Fibroblast of lung (primary cell): ENCODE measurements around the gene LARP6.

Experiments used
- EZH2 ChIP-seq: IDR thresholded peaks from 2 replicates; pipeline ENCODE4 v1.5.1; 2012; ENCODE audit warnings: low read length, control low read depth, mild to moderate bottlenecking; ENCODE audit errors: missing control alignments
- TF ChIP-seq, protein P1 (sequence below), 2 donors: IDR thresholded peaks in 1 of 2; conservative IDR thresholded peaks in 1 of 2; 1 replicate in 1 of 2; 2 replicates in 1 of 2; pipeline ENCODE4 v1.5.1; 2011 to 2012; ENCODE audit warnings: low read length in 2 of 2, control low read depth in 1 of 2, inconsistent platforms in 1 of 2, low read depth in 1 of 2, mild to moderate bottlenecking in 1 of 2

DNA sequence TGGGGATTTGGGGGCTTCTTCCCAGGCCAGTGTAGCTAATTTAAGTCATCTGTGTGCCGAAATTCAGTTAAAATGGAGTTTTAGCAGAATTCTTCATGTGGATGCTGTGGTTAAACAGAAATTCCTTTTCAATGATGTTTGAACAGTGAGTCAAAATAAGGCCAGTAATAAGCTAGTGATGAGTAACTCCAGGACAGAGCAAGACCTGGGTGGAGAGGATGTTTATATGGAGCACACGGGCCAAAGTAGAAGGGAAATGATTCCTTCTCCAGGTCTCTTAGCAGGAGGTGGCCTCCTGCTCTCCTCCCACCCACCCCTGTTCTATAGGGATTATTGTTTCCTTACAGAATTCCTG is 58.7 kb downstream of the LARP6 start:
- TF ChIP-seq, protein P1, sequence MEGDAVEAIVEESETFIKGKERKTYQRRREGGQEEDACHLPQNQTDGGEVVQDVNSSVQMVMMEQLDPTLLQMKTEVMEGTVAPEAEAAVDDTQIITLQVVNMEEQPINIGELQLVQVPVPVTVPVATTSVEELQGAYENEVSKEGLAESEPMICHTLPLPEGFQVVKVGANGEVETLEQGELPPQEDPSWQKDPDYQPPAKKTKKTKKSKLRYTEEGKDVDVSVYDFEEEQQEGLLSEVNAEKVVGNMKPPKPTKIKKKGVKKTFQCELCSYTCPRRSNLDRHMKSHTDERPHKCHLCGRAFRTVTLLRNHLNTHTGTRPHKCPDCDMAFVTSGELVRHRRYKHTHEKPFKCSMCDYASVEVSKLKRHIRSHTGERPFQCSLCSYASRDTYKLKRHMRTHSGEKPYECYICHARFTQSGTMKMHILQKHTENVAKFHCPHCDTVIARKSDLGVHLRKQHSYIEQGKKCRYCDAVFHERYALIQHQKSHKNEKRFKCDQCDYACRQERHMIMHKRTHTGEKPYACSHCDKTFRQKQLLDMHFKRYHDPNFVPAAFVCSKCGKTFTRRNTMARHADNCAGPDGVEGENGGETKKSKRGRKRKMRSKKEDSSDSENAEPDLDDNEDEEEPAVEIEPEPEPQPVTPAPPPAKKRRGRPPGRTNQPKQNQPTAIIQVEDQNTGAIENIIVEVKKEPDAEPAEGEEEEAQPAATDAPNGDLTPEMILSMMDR (conservative IDR thresholded peaks at IDR 0.05 in 1 of 2, IDR thresholded peaks at IDR 0.05 in 1 of 2; ENCODE audit: low read depth in 1 of 2, low read length in 2 of 2) = no peak
- TF ChIP-seq EZH2 = no peak
